Activated CD8-positive, alpha-beta T cell treated with anti-CD3 and anti-CD28 coated beads, Interleukin-2, amount 10 ng/mL, durations not matched to agents 7 days and 5 days (primary cell): ENCODE results near the gene CCDC33. TPM values are rescaled to one million over a fixed set of nuclear protein-coding genes. Genes with fewer than 3 reads are reported as not detected.

Experiments used
- ATAC-seq: fragments of 150-1000 bp; cut with Tn5 transposase; one replicate; pipeline ENCODE4 v1.10.0; 2021; ENCODE audit warnings: moderate library complexity
- CTCF ChIA-PET: fragments of 350-600 bp; sonication (Branson Sonifier 250); formaldehyde crosslinking; loops from one replicate; lab custom pipeline; 2021; ENCODE audit warnings: antibody characterized with exemption; lab: Charles Lee
- POLR2A ChIA-PET: fragments of 350-600 bp; sonication (Branson Sonifier 250); formaldehyde crosslinking; loops from one replicate; lab custom pipeline; 2021; ENCODE audit warnings: antibody characterized with exemption; lab: Charles Lee
- DNase-seq: peaks from one replicate; pipeline ENCODE4 v3.0.0-alpha.2; 2020
- H3K27ac Mint-ChIP-seq: one replicate; pipeline ENCODE4 v1.8.0; 2021; ENCODE audit warnings: mild to moderate bottlenecking, mixed read lengths
- H3K27me3 Mint-ChIP-seq: one replicate; pipeline ENCODE4 v1.8.0; 2021; ENCODE audit warnings: low read depth, mixed read lengths
- H3K36me3 Mint-ChIP-seq: one replicate; pipeline ENCODE4 v1.8.0; 2021; ENCODE audit warnings: low read depth, mixed read lengths
- H3K4me1 Mint-ChIP-seq: one replicate; pipeline ENCODE4 v1.8.0; 2021; ENCODE audit warnings: low read depth, mixed read lengths
- H3K4me3 Mint-ChIP-seq: one replicate; pipeline ENCODE4 v1.8.0; 2021; ENCODE audit warnings: mild to moderate bottlenecking, mixed read lengths
- H3K9me3 Mint-ChIP-seq: one replicate; pipeline ENCODE4 v1.8.0; 2022; ENCODE audit warnings: mixed read lengths; ENCODE audit not compliant: insufficient read depth
- total RNA-seq, 2 experiments: library from RNA; stranded (reverse); gene quantifications; one replicate each; pipeline ENCODE4 v1.2.3, GENCODE V29; 2021

Gene CCDC33
- total RNA-seq, 2 experiments from 2014 or later: not detected

GRCh38 chr15:74211656-74212055 lies 24.5 kb upstream of the CCDC33 start:
- Mint-ChIP-seq H3K27ac (no peak overlapping the region), H3K4me1 (no peaks in the 10 kb centered on the region), H3K27me3 (peaks cover 16% of the 10 kb centered on the region), H3K9me3 (no peaks in the 10 kb centered on the region), H3K36me3 (no peaks in the 10 kb centered on the region), H3K4me3 (no peak overlapping the region)
- ChIA-PET POLR2A (no interaction called here), CTCF (no interaction called here)
- ATAC-seq (no peak), DNase-seq (no peak)

- Mint-ChIP-seq H3K27me3 (peaks cover 16% of the 10 kb centered on the region), H3K27ac (no peak overlapping the region), H3K36me3 (no peaks in the 10 kb centered on the region), H3K4me1 (no peaks in the 10 kb centered on the region), H3K4me3 (no peak overlapping the region), H3K9me3 (no peaks in the 10 kb centered on the region)
- POLR2A ChIA-PET: no interaction called here
- DNase-seq (no peak), ATAC-seq (no peak)
- CTCF ChIA-PET: no interaction called here
Measured at GRCh38 chr15:74212494-74212893, 23.6 kb upstream of the CCDC33 start.

GRCh38 chr15:74213858-74214284 lies 22.3 kb upstream of the CCDC33 start:
- no peak overlapping the region for H3K27ac Mint-ChIP-seq

GRCh38 chr15:74214324-74215021 lies 21.7 kb upstream of the CCDC33 start:
- ChIA-PET POLR2A (no interaction called here), CTCF (interaction anchor here (1.3 kb wide), 1 partner anchor 93 kb away, joined by 3 read pairs; no protein-coding TSS in a partner anchor)
- H3K27me3 Mint-ChIP-seq: peaks cover 8% of the 10 kb centered on the region
- H3K4me3 Mint-ChIP-seq: no peak overlapping the region
- DNase-seq (no peak), ATAC-seq (no peak)
- H3K27ac Mint-ChIP-seq: no peak overlapping the region
- no peaks in the 10 kb centered on the region for H3K36me3 Mint-ChIP-seq
- no peaks in the 10 kb centered on the region for H3K9me3 Mint-ChIP-seq
- H3K4me1 Mint-ChIP-seq: no peaks in the 10 kb centered on the region

More at GRCh38 chr15:74213858-74214284, 22.3 kb upstream of the CCDC33 start:
- no peak for DNase-seq
- H3K27me3 Mint-ChIP-seq: peaks cover 8% of the 10 kb centered on the region
- POLR2A ChIA-PET: no interaction called here
- no peak for ATAC-seq
- H3K9me3 Mint-ChIP-seq: no peaks in the 10 kb centered on the region
- CTCF ChIA-PET: no interaction called here
- H3K36me3 Mint-ChIP-seq: no peaks in the 10 kb centered on the region
- H3K4me3 Mint-ChIP-seq: no peak overlapping the region
- H3K4me1 Mint-ChIP-seq: no peaks in the 10 kb centered on the region

- CTCF ChIA-PET: interaction anchor here (1.3 kb wide), 1 partner anchor 91 kb away, joined by 3 read pairs; no protein-coding TSS in a partner anchor
- Mint-ChIP-seq H3K4me1 (no peaks in the 10 kb centered on the region), H3K27me3 (peaks cover 8% of the 10 kb centered on the region), H3K36me3 (no peaks in the 10 kb centered on the region), H3K4me3 (no peak overlapping the region), H3K27ac (no peak overlapping the region), H3K9me3 (no peaks in the 10 kb centered on the region)
- POLR2A ChIA-PET: interaction anchor here (0.6 kb wide), 1 partner anchor 163 kb away, joined by 3 read pairs; no protein-coding TSS in a partner anchor
- DNase-seq (no peak), ATAC-seq (no peak)
Measured at GRCh38 chr15:74215958-74216357, 20.2 kb upstream of the CCDC33 start.

- H3K27me3 Mint-ChIP-seq: peaks cover 8% of the 10 kb centered on the region
- no peak overlapping the region for H3K27ac Mint-ChIP-seq
- H3K9me3 Mint-ChIP-seq: no peaks in the 10 kb centered on the region
- ATAC-seq: no peak
- no peaks in the 10 kb centered on the region for H3K4me1 Mint-ChIP-seq
- CTCF ChIA-PET: no interaction called here
- no peak overlapping the region for H3K4me3 Mint-ChIP-seq
- POLR2A ChIA-PET: no interaction called here
- H3K36me3 Mint-ChIP-seq: no peaks in the 10 kb centered on the region
- no peak for DNase-seq
Measured at GRCh38 chr15:74216949-74217348, 19.2 kb upstream of the CCDC33 start.

GRCh38 chr15:74217907-74218885 lies 17.9 kb upstream of the CCDC33 start:
- no peaks in the 10 kb centered on the region for H3K4me1 Mint-ChIP-seq
- H3K9me3 Mint-ChIP-seq: no peaks in the 10 kb centered on the region
- no peak for ATAC-seq
- no peaks in the 10 kb centered on the region for H3K36me3 Mint-ChIP-seq
- peaks cover 14% of the 10 kb centered on the region for H3K27me3 Mint-ChIP-seq
- no peak overlapping the region for H3K27ac Mint-ChIP-seq
- POLR2A ChIA-PET: no interaction called here
- DNase-seq: no peak
- CTCF ChIA-PET: no interaction called here
- no peak overlapping the region for H3K4me3 Mint-ChIP-seq

- Mint-ChIP-seq H3K27me3 (peaks cover 21% of the 10 kb centered on the region), H3K9me3 (no peaks in the 10 kb centered on the region), H3K27ac (no peak overlapping the region), H3K36me3 (no peaks in the 10 kb centered on the region), H3K4me3 (no peak overlapping the region), H3K4me1 (no peaks in the 10 kb centered on the region)
- ChIA-PET CTCF (interaction anchor here (1.1 kb wide), 1 partner anchor 100 kb away, joined by 3 read pairs; no protein-coding TSS in a partner anchor), POLR2A (no interaction called here)
- no peak for ATAC-seq
- no peak for DNase-seq
Measured at GRCh38 chr15:74220475-74221248, 15.5 kb upstream of the CCDC33 start.

GRCh38 chr15:74221399-74222239 lies 14.5 kb upstream of the CCDC33 start:
- ChIA-PET POLR2A (no interaction called here), CTCF (interaction anchor here (1.1 kb wide), 1 partner anchor 99 kb away, joined by 3 read pairs; no protein-coding TSS in a partner anchor)
- H3K27ac Mint-ChIP-seq: no peak overlapping the region
- peaks cover 23% of the 10 kb centered on the region for H3K27me3 Mint-ChIP-seq
- H3K4me3 Mint-ChIP-seq: no peak overlapping the region
- H3K4me1 Mint-ChIP-seq: no peaks in the 10 kb centered on the region
- no peak for DNase-seq
- H3K9me3 Mint-ChIP-seq: no peaks in the 10 kb centered on the region
- H3K36me3 Mint-ChIP-seq: no peaks in the 10 kb centered on the region
- ATAC-seq: no peak

GRCh38 chr15:74222240-74223119 lies 13.6 kb upstream of the CCDC33 start:
- Mint-ChIP-seq H3K9me3 (no peaks in the 10 kb centered on the region), H3K4me3 (no peak overlapping the region), H3K27ac (no peak overlapping the region), H3K4me1 (no peaks in the 10 kb centered on the region), H3K27me3 (peaks cover 25% of the 10 kb centered on the region), H3K36me3 (no peaks in the 10 kb centered on the region)
- ATAC-seq (no peak), DNase-seq (no peak)
- CTCF ChIA-PET: no interaction called here
- POLR2A ChIA-PET: no interaction called here
